ENCODE measurements around the gene RRM2. TPM values are rescaled to one million over a fixed set of nuclear protein-coding genes. Genes with fewer than 3 reads are reported as not detected.

RRM2 gene
- total RNA-seq, result 95.7 and 98.9 TPM in 2 replicates

GRCh38 chr2:10122500-10123280, at the start of gene RRM2:
Gene RRM2, plus strand, starts transcription at chr2:10122739. Its CDS starts 60 bp downstream, at chr2:10122799.

DNA sequence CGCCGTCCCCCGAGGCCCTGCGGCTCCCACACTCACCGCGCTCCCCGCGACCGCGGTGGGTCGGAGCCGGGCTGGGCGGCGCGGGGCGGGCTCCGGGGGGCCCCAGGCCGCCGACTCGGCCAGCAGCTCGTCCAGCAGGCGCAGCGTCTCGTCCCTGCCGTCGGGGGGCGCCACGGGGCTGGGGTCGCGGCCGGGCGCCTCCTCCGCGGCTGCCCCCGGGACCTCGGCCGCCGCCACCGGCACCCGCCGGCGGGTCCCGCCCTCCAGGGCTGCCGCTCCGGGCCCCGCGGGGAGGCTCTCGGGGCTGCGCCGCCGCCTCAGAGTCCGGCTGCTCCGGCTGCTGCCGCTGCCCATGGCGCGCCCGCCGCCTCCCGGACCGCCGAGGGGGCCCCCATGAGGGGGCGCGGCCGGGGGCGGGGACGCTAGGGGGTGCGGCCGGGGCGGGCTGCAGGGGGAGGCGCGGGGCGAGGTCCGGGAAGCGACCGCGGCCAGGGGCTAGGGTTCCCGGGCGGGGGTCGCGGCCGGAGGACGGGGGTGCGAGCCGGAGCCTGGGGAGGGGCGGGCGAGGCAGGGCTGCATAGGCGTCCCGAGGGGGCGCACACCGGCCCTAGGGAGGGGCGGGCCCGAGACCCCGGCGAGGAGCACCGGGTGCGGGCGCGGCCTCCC, 42.5 kb upstream of the RRM2 start, which contains the start of gene CYS1:
CYS1 (minus strand) TSS at position 542 of the 666 bp plus-strand sequence; CDS start at position 354, 188 bp downstream.

Other genes starting within 250 kb of the RRM2 start
- gene GRHL1, start 171.0 kb upstream of the RRM2 start, total RNA-seq, result under 0.01 TPM in 1 of 2 replicates, not detected in the other
- gene KLF11, start 79.2 kb upstream of the RRM2 start, total RNA-seq, result 1.8 and 2.0 TPM in 2 replicates
- 1.2 TPM in 1 of 2 replicates, not detected in the other for gene CYS1, start 42.3 kb upstream of the RRM2 start, total RNA-seq
- 64.2 and 69.5 TPM in 2 replicates for gene HPCAL1, start 180.2 kb downstream of the RRM2 start, total RNA-seq

Data from myometrial cell (primary cell).